Measurements from ENCODE around the gene AFAP1.

The AFAP1 gene

DNA sequence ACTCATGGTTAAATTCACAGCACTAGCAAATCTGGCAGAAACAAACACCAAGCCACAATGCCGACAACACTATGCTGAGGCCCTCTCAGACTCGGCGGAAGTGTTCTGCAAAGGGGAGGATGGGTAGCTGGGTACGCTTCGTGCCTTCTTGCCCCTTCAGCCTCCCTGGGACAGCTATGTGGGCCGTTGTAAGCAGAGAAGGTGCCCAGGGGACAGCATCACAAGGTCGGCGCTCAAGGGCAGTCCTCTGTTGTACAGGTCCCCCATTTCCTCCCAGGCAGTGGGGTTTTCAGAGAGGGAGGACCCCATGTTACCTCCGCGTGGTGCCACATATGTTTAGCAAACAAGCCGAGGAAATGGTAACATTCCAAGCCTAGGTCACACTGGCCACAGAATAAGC is 173.6 kb downstream of the AFAP1 start:
- DNase-seq: no peak

DNA sequence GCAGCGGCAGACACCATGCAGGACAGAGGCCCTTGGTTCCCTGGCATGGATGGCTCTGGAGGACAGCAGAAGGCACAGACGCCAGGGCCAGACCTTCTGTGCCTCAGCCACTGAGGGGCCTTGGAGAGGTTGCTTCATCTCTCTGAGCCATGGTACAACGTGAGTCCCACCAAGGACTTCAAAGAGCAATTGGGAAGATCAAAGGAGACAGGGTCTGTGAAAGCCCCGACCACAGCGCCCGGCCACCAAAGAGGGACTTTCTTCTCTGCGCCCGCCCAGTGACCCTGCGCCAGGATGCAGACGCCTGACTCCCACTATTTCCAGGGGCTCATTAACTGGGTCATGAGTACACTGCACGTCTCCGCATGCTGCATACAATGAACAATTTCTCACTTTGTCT is 174.0 kb downstream of the AFAP1 start:
- no peak for DNase-seq

DNA sequence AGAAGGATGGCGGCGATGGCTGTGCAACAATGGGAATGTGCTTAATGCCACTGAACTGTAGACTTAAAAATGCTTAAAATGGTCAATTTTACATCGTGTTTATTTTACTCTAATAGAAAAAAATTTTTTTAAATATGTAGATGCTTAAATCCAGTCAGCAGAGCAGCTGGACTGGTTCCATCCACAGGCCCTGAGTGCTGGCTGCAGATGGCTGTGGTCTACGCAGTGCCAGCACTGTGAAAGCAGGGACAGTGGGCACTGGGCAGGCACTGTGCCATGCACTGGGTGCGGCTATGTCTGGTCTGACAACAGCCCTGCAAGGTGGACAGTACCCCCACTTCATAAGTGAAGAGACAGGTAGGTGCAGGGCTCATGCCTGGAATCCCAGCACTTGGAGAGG is 175.2 kb downstream of the AFAP1 start:
- DNase-seq: no peak

DNA sequence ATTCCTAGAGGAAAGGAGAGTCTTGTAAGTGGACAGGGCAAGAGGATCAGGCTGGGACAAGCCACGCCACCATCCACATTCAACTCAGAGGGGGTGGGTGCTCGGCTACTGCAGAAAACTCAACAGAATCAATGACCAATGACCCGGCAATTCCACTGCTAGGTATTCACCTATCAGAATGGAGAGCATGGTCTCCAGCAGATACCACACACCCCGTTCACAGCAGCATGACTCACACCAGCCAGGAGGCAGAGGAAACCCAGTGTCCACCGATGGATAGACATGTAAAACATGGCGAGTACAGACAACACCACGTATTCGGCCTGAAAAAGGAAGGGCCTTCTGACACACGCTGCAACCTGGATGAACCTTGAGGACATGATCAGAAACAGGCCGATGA is 175.9 kb downstream of the AFAP1 start:
- DNase-seq: no peak

DNA sequence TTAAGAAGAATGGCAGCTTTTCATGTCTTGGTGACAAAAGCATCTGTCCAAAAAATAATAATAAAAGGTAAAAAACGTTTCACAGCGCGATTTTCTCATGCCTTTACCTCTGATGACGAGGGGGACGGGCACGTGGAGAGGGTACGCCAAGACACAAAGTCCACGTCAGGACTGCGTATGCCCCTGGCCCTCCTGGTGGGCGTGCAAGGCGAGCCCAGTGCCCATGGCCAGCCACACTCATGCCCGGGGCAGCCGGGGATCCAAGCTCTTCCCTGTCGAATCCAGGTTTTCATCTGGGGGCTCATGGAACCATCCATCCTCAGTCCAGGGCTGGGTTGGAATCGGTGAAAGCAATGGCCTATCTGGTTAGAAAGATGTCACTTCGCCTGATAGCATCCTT is 176.6 kb downstream of the AFAP1 start:
- no peak for DNase-seq

DNA sequence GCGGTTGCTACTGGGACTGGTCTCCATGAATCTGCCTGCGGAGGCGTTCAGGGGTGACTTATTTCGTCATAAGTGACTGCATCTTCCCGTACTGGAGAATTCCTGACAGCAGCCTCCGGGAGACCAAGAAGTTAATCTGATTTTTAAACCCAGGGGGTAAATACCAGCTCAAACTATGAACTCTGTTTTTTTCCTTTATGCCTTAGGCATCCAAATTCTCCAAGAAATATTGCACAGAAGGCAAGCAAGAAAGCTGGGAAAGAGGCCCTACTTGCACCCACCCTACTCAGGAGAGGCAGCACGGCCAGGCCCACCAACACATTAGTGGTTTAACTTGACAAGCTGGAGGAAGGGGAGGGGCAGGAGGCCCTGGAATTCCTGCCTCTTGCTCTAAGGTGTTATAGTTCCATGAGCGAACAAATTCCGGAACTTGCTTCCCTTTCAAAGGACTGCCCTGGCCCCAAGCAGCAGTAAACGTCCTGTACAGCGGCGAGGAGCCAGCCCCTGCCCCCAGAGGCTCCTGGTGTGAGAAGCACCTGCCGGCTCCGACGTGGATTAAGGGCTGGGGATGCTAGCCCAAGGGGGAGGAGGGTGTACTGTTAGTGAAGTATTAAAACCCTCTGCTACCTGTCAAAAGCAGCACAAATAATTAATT is 177.2 kb downstream of the AFAP1 start:
- DNase-seq: no peak

DNA sequence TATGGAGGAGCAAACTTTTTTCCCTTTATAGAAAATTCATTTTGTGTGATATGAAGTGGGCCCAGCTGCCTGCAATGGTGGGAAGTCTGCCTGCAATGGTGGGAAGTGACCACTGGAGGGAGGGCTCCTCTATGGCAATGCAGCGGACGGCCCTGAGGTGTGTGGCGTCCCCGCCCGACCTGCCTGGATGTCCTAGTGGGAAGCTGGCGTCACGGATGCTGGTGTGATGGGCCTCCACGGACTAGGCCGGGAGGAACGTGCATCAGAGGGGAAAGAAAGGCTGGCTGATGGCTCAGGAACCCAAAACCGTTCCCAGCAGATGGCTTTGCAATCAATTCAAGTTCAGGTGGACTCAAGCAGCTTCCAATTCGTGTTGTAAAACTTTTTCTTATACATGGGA is 177.9 kb downstream of the AFAP1 start:
- peak in 3 of 4 experiments; percentile 19 to 34 (median 30) for DNase-seq

DNA sequence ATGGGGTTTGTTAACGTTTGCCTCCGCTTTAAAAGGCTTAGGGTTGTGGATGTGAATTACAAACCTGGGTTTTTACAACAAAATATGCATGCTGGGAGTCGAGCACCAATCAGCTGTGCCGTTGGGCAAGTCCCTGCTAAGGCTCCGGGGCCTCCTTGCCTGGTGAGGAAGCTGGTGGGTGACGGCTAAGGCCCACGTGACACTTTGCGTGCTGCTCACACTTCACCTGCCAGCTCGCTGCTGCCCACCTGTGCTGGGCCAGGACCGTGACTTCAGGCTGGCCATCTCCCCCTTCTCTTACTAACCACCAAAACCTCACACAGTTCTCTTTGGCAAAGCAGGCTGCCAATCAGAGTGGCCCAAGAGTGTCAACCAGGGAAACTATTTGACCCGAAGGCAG is 178.3 kb downstream of the AFAP1 start:
- no peak for DNase-seq

DNA sequence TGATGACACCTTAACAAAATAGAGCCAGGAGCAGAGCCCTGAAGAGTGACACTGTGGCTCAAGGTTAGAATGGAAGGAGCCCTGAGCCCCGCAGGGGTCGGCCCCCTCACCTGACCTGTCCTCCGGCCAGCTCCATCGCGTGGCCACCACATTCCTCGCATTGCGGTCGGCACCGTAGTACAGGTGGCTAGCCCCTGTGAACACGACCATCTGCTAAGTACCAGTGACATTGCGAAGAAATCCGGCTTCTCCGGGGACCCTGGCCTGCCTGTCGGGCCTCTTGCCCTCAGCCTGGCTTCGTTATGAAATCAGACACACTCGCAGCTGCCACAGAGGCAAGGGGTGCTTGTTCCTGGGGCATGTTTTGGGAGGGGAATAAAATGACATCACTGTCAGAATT is 179.0 kb downstream of the AFAP1 start:
- no peak for DNase-seq

DNA sequence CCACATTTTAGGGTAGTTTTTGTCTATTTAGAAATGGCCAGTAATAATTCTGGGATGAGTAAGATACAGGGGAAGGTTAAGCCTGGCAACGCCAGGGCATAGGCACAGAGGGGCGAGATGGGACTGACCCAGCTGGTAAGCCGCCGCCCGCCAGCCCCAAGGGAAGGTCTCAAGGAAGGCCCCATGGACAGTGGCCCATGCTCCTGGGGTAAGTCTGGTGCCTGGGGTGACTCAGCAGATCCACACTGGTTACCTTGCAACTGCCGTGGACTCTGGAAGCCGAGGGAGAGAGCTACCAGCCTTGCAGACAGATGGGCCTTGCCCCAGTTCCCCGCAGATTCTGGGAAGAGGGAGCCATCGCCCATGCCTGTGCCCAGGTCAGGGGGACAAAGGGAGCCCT is 179.4 kb downstream of the AFAP1 start:
- no peak for DNase-seq

DNA sequence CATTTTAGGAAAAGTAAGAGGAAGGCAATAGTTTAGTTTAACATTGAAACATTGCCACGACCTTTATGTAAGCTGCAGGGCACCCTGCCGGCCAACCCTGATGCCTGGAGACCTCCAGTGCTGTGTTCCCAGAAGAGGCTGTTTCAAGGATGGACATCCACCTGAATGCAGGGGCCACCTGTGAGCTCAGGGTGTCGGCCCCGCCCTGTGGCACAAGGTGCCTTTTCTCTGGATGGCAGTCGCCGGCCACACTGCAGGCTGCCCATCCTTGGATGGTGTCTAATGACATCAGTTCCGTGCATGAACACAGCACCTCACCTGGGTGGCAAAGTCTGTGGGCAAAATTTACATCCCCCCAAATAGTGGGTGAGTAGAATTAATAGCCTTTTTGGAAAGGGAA is 180.0 kb downstream of the AFAP1 start:
- no peak for DNase-seq

DNA sequence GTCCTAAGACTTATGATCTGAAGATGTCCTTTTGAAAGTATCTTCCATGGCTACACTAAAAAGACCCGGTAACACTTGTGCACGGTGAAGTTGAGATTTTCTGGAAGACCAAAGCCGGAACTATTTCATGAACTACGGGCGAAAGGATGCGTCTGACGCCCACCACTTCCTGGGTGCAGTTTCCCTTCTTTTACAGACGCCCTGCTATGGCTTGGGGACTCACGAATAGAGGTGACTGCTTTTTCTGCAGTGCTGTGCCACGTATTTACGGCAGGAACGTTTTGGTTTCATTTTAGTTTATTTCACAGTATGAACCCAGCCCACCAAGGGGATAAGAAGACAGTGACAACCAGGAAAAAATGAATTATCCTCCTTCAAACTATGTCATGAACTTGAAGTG is 180.4 kb downstream of the AFAP1 start:
- DNase-seq: peak in 2 of 4 experiments; percentile 21 to 35

DNA sequence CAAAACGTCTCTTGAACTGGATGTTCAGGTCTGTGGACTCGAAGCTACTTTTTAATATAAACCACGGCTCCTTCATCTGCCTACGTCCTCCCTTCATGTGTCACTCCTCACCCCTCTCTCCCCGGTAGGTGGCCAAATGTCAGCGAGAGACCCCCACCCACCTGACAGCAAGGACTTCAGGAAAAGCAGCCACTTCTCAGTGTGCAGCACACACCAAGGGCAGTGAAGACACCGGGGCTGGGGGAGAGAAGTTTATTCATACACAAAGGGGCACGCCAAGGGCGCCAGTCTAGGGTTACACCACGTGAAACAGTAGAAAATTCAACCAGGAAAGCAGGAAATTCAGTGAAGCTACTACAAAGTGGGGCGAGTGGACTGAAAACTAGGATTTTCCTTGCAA is 181.2 kb downstream of the AFAP1 start:
- DNase-seq: no peak

DNA sequence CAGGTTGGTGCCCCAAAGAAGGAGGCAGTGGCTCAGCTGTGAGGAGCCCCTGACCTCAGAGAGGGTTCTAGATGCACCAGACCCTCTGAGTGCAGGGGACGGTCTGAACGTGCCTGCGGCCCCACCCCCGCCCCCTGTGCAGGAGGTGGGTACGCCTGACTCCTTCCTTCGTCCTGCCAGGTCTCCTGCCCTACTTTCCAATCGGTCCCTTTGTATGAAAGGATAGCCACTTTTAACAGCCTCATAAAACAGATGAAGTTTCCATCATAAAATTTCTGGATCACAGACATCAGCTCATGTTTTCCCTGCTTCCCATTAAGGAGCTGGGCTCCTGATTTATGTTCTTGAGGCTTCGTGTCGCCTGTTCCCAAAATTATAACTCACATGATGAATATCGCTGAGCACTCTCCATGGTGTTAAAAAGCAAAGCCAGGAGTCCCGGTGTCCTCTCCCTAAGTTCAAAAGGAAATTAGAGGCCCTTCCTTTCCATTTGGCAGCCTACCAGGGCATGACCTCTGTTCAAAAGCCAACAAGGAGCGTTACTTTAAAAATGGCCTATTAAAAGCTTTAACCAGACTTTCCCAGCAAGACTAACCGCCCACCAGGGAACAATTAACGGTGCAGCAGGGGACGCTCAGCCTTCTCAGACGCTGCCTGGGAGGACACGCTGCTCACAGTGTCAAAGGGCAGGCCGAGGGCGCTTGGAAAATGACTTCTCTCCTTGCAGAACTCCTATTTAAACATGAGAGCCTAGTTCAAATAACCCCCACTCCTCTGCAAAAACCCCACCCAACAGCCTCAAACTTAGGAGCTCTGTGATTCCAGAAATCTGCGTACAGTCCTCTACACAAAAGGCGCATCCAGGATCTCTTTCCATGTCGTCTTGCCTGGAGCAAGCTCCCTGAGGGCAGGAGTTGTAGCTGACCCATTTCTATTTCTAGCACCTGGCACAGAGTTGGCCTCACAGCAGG is 181.9 kb downstream of the AFAP1 start:
- no peak for DNase-seq

DNA sequence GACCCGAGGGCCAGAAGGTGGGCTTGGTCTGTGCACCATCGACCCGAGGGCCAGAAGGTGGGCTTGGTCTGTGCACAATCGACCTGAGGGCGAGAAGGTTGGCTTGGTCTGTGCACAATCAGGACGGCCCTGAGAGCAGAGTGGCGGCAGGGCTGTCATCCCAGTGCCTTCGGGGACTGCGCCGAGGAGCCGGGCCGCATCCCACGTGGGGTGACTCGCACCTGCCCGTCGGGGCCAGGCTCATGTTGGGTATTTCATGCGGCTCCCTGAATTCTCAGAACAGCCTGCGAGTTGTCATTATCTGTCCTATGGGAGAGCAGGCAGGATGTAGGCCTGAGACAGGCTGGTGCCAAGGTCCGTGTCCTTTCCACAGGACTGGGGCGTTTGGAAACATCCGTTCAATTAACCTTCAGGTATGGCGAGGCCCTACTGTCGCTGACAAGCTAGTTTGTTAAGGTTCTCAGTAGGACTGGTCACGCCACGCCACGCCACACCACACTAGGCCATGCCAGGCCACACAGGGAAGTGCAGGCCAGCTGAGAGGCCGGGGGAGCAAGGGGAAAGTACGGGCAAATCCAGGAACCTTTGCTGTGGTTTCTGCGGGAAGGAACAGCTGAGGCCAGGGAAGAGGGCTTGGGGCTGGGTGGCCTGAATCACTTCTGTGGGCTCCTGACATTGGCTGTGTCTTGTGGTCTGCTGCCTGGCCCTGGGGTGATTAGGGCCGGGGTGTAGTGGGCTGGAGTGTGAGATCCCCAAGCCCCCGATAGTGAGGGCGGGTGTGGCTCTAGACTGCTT is 182.9 kb downstream of the AFAP1 start:
- DNase-seq: no peak

DNA sequence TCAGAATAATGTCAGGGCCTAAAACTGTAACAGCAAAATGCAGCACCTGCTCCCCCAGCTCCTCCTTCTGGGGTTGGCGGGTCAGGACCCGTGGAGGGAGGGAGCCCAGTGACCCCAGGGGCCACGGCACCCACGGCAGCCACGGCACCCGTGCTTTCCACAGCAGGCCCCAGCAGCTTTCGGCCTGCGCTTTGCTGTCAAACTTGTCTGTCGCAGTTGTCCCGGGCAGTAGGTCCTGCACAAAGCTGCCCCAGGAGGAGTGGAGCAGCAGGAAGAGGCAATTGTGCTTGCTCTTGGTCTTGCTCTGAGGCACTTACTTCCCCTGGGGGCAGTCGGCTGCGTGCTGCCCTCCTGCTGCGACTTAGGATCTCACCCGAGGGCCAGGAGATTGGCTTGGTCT is 183.6 kb downstream of the AFAP1 start:
- DNase-seq: no peak

DNA sequence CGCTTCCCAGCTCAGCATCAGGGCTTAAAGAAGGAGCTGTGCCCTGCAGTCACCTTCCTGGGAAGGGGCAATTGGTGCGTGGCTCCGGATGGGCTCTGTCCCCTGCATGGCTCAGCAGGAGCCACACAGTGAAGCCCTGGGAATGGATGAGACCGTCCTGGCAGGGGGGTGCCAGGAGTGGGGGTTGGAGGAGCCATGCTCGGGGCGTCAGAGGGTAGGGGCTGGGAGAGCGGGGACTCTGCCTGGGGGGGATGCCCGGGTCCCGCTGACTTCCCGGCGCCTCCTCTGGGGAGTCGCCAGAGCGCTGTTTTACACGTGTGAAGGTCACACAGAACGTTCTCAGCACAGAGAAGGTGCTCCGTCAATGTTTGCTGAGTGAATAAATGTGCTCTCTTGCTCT is 184.1 kb downstream of the AFAP1 start:
- no peak for DNase-seq

DNA sequence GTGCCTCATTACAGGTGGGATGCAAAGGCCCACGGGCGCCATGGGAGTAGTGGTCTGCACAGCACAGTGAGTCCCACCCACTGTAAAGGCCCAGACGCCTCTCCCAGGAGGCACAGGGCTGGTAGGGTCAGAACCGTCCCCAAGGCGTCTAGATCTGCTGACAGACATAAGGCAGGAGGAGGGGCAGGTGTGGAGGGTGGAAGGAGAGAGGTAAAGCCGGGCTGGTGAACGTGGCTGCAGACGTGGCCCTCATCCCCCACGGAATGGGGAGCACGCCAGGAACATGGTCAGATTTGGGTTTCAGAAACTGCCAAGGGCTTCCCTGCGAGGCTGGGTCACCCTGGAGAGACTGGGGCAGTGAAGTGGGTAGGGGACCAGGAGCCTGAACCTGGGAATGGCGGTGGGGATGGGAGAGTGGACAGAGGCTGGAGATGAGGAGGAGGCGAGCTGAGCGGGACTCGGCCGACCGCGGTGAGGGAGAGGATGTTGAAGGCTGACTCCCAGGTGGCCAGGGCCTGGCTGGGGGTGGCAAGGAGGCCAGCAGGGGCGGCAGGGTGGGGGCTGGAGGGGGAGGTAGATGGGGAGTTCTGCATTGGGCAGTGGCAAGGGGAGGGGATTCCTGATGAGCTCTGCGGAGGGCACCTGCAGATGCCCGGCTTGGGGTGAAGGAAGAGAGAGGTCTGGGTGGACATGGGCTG is 184.9 kb downstream of the AFAP1 start:
- DNase-seq: no peak

DNA sequence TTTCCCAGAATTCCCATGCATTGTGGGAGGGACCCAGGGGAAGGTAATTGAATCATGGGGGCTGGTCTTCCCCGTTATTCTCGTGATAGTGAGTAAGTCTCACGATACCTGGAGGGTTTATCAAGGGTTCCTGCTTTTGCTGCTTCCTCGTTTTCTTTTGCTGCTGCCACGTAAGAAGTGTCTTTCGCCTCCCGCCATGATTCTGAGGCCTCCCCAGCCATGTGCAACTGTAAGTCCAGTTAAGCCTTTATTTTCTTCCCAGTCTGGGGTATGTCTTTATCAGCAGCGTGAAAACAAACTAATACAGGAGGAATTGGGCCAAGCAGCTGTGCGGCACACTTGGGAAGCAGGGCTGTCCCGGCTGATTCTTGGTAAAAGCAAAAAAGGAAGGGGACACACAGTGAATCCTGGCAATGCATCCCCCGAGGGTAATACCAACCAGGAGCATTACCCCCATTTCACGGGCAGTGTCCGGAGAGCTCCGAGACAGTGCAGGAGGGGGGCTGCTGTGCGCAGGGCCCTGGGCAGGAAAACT is 185.7 kb downstream of the AFAP1 start:
- DNase-seq: no peak

DNA sequence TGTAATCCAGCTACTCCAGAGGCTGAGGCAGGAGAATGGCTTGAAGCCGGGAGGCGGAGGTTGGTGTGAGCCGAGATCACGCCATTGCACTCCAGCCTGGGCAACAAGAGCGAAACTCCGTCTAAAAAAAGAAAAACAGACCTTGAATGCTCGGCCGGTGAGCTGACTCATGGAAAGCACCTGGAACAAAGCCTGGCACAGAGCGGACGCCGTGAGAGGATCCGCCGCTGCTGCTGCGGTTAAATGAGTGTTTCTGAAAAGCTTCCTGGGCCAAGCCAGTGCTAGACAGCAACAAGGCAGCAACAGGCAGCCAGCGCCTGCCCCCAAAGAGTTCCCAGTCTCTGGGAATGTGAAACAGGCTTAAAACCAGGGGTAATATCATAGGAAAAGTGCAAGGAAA is 186.4 kb downstream of the AFAP1 start:
- DNase-seq: no peak

DNA sequence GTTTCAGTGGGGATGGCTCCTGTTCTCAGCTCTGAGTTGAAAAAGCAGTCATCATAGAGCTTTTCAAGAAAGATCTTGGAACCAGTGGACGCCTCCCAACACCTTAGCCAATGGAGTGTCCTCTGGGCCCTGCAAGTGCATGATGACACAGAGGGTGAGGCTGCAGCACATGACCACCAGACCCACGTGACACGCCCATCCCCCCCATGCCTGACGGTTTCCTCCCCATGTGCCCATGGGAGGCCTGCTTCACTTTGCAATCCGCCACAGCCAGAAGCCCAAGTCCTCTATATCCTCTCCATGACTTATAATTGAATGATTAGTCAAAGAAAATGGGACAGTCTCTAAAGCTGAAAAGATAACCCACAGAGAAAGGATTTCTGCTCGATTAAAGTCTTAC is 187.0 kb downstream of the AFAP1 start:
- DNase-seq: no peak

DNA sequence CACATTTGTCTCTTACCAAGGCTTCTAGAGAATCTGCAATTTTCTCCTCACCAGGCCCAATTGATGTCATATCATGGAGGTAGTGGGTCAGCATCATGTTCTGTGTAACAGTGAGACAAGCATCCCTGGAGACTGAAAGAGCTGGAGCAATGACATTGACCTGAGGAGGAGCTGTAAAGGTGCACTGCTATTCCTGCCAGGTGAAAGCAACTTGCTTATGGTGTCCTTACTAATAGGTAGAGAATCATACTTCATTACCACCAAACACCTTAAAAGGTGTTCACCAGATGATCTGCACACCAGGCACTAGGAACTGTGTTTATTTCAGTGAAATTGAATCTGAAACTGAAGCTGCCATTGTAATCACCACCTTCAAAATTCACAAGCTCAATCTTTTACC is 188.7 kb downstream of the AFAP1 start:
- DNase-seq: no peak

DNA sequence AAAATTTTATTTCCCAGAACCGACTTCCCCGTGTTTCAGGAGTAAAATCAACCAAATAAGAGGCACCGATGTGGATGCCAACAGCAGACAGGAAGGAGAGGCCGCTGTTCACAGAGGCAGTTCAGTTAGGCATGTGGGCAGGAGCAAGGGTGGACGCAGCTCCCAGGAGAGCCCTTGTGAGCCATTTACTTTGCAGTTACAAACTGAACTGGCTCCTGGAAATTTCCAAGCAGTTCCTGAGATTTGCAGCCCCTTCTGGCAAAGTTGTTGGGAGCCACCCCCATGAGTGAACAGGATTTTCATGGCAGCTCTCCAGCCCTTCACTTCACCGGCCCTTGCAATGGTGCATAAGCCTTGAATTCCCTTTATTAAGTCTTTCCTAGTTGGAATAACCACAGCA is 189.1 kb downstream of the AFAP1 start:
- DNase-seq: no peak

Data from activated naive CD4-positive, alpha-beta T cell (primary cell).